ENCODE results near the gene ANAPC7.

DNA sequence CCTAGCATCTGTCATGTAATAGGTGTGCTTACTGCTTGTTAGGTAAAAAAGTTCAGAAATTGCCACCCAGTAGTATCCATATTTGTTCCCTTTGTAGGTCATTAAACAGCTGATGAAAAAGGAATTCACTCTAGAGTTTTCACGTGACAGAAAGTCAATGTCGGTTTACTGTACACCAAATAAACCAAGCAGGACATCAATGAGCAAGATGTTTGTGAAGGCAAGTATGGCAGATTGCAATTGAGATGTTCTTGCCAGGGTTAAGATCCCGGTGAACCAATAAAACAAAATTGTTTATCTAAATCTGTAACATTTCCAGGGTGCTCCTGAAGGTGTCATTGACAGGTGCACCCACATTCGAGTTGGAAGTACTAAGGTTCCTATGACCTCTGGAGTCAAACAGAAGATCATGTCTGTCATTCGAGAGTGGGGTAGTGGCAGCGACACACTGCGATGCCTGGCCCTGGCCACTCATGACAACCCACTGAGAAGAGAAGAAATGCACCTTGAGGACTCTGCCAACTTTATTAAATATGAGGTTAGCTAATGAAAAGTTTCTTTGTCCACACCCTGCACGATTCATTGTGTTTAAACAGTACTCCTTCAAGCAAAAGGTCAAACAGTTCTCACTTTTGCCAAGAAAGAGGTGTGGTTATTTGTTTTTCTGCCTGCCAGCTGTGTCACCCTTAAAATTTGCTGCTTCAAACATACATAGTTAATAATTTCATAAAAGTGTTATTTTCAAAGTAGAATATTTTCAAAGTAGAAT lies 64.1 kb downstream of the ANAPC7 start:
- TF ChIP-seq, protein P1, sequence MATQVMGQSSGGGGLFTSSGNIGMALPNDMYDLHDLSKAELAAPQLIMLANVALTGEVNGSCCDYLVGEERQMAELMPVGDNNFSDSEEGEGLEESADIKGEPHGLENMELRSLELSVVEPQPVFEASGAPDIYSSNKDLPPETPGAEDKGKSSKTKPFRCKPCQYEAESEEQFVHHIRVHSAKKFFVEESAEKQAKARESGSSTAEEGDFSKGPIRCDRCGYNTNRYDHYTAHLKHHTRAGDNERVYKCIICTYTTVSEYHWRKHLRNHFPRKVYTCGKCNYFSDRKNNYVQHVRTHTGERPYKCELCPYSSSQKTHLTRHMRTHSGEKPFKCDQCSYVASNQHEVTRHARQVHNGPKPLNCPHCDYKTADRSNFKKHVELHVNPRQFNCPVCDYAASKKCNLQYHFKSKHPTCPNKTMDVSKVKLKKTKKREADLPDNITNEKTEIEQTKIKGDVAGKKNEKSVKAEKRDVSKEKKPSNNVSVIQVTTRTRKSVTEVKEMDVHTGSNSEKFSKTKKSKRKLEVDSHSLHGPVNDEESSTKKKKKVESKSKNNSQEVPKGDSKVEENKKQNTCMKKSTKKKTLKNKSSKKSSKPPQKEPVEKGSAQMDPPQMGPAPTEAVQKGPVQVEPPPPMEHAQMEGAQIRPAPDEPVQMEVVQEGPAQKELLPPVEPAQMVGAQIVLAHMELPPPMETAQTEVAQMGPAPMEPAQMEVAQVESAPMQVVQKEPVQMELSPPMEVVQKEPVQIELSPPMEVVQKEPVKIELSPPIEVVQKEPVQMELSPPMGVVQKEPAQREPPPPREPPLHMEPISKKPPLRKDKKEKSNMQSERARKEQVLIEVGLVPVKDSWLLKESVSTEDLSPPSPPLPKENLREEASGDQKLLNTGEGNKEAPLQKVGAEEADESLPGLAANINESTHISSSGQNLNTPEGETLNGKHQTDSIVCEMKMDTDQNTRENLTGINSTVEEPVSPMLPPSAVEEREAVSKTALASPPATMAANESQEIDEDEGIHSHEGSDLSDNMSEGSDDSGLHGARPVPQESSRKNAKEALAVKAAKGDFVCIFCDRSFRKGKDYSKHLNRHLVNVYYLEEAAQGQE (IDR thresholded peaks at IDR 0.05; ENCODE audit: low read depth): no peak
- TF ChIP-seq CREB1 (IDR thresholded peaks at IDR 0.05; ENCODE audit: low read depth) (no peak), TAF1 (IDR thresholded peaks at IDR 0.05; ENCODE audit: low read depth) (no peak), EP300 (IDR thresholded peaks at IDR 0.05; ENCODE audit: borderline replicate concordance) (no peak), FOXM1 (IDR thresholded peaks at IDR 0.05; ENCODE audit: borderline replicate concordance, low read depth) (no peak), CEBPB (IDR thresholded peaks at IDR 0.05) (no peak), YY1 (IDR thresholded peaks at IDR 0.05; ENCODE audit: low read depth) (no peak), EGR1 (IDR thresholded peaks at IDR 0.05) (no peak)
- TF ChIP-seq, protein P2, sequence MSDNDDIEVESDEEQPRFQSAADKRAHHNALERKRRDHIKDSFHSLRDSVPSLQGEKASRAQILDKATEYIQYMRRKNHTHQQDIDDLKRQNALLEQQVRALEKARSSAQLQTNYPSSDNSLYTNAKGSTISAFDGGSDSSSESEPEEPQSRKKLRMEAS (IDR thresholded peaks at IDR 0.05): no peak
